Transverse colon (tissue), 4 donors: ENCODE results near the gene PIK3R5. TPM values are rescaled to one million over a fixed set of nuclear protein-coding genes. Genes with fewer than 3 reads are reported as not detected.

ENCODE experiments used
- DNase-seq: peaks from one replicate; pipeline ENCODE4 v3.0.0-alpha.2; 2019
- H3K27ac ChIP-seq, 4 donors: fragments of 200-600 bp; sonication (generic); 2 replicates each; pipeline ENCODE4 v1.5.1; 2016 to 2018; ENCODE audit warnings: inconsistent platforms in 4 of 4
- H3K27me3 ChIP-seq: fragments of 200-600 bp; sonication (generic); 2 replicates; pipeline ENCODE4 v1.5.1; 2017; ENCODE audit warnings: inconsistent platforms
- H3K36me3 ChIP-seq, 4 donors: fragments of 200-600 bp; sonication (generic); 2 replicates each; pipeline ENCODE4 v1.5.1; 2017 to 2019; ENCODE audit warnings: inconsistent platforms in 4 of 4
- H3K4me1 ChIP-seq, 4 donors: fragments of 200-600 bp; sonication (generic); 2 replicates each; pipeline ENCODE4 v1.5.1; 2017 to 2020; ENCODE audit warnings: inconsistent platforms in 4 of 4
- H3K4me3 ChIP-seq, 4 donors: fragments of 200-600 bp; sonication (generic); 1 replicate in 1 of 4; 2 replicates in 3 of 4; pipeline versions ENCODE4 v1.5.1 to v1.6.1; 2017 to 2019; ENCODE audit warnings: inconsistent platforms in 4 of 4
- H3K9me3 ChIP-seq, 2 donors: fragments of 200-600 bp; sonication (generic); 2 replicates each; pipeline ENCODE4 v1.5.1; 2017 to 2019; ENCODE audit warnings: inconsistent platforms in 2 of 2
- EP300 ChIP-seq: sonication (generic); formaldehyde crosslinking; IDR thresholded peaks from one replicate; pipeline ENCODE4 v1.6.1; 2017; ENCODE audit warnings: antibody characterized with exemption, low read depth
- POLR2A ChIP-seq: fragments of 450-650 bp; IDR thresholded peaks from one replicate; pipeline ENCODE4 v1.6.1; 2016; ENCODE audit warnings: antibody characterized with exemption, mild to moderate bottlenecking, moderate library complexity
- POLR2AphosphoS5 ChIP-seq, 3 donors: sonication (generic); formaldehyde crosslinking; IDR thresholded peaks; one replicate each; pipeline ENCODE4 v1.6.1; 2016; ENCODE audit warnings: antibody characterized with exemption in 3 of 3
- whole genome bisulfite sequencing, 2 donors: methylation state at CpG; one replicate each; pipeline ENCODE4 v1.1.5; 2018; ENCODE audit warnings: low coverage in 1 of 2; 5-methylcytosine and 5-hydroxymethylcytosine counted together
- in situ Hi-C, 4 donors: fragments of 200-750 bp; cut with MboI; loops; one replicate each; pipeline versions ENCODE4 v1.15.0 to v1.15.1; 2017; ENCODE audit warnings: low sequenced_read_pairs in 3 of 4, low pct_ligation_motif_present in 1 of 4, low pct_unique_long_range_greater_than_20kb in 1 of 4
- intact Hi-C: fragments of 100-400 bp; cut with DNase I; formaldehyde crosslinking; loops from one replicate; pipeline ENCODE4 v1.15.1; 2023; ENCODE audit warnings: low total_unique reads
- total RNA-seq, 4 donors: library from RNA; depleted of rRNA; stranded (reverse); fragments of >200 nt; gene quantifications; one replicate each; pipeline ENCODE4 v1.1.0, GENCODE V29; 2016
- TF ChIP-seq, protein P1 (sequence below), 5 experiments: fragments of 200-600 bp in 3 of 5; fragments of 450-650 bp in 2 of 5; sonication (generic) in 3 of 5; IDR thresholded peaks; 1 replicate in 2 of 5; 2 replicates in 3 of 5; pipeline ENCODE4 v1.5.1; 2016 to 2017; ENCODE audit warnings: antibody characterized with exemption in 5 of 5, inconsistent platforms in 3 of 5, mild to moderate bottlenecking in 2 of 5, moderate library complexity in 1 of 5

The PIK3R5 gene
- total RNA-seq, 4 donors from 2014 or later, result 0.40 to 16.1 (median 10.4) TPM

DNA sequence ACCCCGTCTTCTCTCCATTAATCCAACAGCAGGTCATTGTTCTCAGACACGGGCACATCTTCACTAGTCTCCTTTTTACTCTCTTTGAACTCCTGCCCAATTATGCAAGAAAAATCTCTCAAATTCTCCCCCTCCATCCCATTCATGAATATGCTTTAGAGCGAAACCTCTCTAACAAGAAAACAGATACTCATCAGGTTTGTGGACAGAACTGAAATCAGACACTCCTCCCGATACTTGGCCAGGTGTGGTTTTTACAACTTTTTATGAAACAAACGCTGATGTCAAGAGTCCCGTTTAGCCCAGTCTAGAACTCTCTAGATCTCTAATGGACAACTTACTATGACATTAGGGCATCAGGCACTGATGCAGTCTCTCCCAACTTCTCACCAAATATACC, 40.9 kb downstream of the PIK3R5 start:
- intact Hi-C loops, result no loop called here
- in situ Hi-C loops, result no loop called here
- TF ChIP-seq, protein P1, sequence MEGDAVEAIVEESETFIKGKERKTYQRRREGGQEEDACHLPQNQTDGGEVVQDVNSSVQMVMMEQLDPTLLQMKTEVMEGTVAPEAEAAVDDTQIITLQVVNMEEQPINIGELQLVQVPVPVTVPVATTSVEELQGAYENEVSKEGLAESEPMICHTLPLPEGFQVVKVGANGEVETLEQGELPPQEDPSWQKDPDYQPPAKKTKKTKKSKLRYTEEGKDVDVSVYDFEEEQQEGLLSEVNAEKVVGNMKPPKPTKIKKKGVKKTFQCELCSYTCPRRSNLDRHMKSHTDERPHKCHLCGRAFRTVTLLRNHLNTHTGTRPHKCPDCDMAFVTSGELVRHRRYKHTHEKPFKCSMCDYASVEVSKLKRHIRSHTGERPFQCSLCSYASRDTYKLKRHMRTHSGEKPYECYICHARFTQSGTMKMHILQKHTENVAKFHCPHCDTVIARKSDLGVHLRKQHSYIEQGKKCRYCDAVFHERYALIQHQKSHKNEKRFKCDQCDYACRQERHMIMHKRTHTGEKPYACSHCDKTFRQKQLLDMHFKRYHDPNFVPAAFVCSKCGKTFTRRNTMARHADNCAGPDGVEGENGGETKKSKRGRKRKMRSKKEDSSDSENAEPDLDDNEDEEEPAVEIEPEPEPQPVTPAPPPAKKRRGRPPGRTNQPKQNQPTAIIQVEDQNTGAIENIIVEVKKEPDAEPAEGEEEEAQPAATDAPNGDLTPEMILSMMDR (IDR thresholded peaks at IDR 0.05), result no peak
- no peak for TF ChIP-seq EP300
- TF ChIP-seq POLR2A, result no peak
- TF ChIP-seq POLR2AphosphoS5 (IDR thresholded peaks at IDR 0.05), result no peak
- Histone ChIP-seq H3K27ac (no peak overlapping the region), H3K36me3 (no peaks in the 10 kb centered on the region), H3K9me3 (peaks cover 17 to 18% of the 10 kb centered on the region in 2 donors), H3K4me1 (no peaks in the 10 kb centered on the region), H3K27me3 (no peaks in the 10 kb centered on the region), H3K4me3 (no peak overlapping the region)
- WGBS, 2 donors, result 70 to 76% methylated on average over 3 to 6 of the region's 6 CpGs
- DNase-seq, result no peak

DNA sequence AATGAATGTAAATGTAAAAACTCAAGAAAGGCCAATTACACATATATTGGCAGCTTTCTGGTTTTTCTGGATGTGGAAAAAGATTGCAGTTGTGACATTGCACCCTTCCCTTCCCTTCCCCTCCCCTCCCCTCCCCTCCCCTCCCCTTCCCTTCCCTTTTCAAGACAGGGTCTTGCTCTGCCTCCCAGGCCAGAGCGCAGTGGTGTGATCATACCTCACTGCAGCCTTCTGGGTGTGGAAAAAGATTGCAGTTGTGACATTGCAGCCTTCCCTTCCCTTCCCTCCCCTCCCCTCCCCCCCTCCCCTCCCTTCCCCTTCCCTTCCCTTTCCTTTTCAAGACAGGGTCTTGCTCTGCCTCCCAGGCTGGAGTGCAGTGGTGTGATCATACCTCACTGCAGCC, 41.7 kb downstream of the PIK3R5 start:
- in situ Hi-C loops (no loop called here), intact Hi-C loops (no loop called here)
- TF ChIP-seq POLR2AphosphoS5 (IDR thresholded peaks at IDR 0.05) (no peak), POLR2A (no peak), EP300 (no peak)
- TF ChIP-seq, protein P1 (IDR thresholded peaks at IDR 0.05), result no peak
- DNase-seq, result no peak
- H3K36me3 ChIP-seq, result no peaks in the 10 kb centered on the region
- H3K9me3 ChIP-seq, result peaks cover 11 to 15% of the 10 kb centered on the region in 2 donors
- H3K4me1 ChIP-seq, result no peaks in the 10 kb centered on the region
- H3K27me3 ChIP-seq, result no peaks in the 10 kb centered on the region
- H3K4me3 ChIP-seq, result no peak overlapping the region
- 100% methylated on average over 1 of the region's 1 CpG; no CpG with 5 or more reads in 1 of the 2 donors for WGBS, 2 donors
- peak overlapping the region in 1 of 4 donors; percentile 45 for H3K27ac ChIP-seq

DNA sequence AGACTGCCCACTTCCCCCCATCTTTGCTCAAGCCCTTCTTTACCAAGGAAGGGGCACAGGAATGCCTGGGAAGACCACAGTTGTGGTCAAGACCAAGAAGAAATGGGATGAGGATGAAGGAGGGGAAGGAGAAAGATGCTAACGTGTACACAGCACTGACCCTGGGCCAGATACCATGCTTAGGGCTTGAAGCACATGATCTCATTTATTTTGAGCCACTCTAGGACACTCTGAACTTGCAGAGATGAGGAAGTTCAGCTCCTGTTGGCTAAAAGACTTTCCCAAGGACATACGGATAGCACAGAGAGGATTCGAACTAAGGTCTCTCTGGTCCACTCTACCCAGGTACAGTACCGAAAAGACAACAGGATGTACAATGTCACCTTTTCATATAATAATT, 42.6 kb downstream of the PIK3R5 start:
- Histone ChIP-seq H3K36me3 (no peaks in the 10 kb centered on the region), H3K9me3 (peaks cover 7 to 8% of the 10 kb centered on the region in 2 donors), H3K4me3 (no peak overlapping the region), H3K4me1 (no peaks in the 10 kb centered on the region), H3K27me3 (no peaks in the 10 kb centered on the region), H3K27ac (peak overlapping the region in 2 of 4 donors; percentile 57 to 58)
- WGBS, 2 donors, result 88 to 90% methylated on average over 3 to 4 of the region's 4 CpGs
- DNase-seq, result no peak
- in situ Hi-C loops, result no loop called here
- TF ChIP-seq EP300, result no peak
- no peak for TF ChIP-seq POLR2AphosphoS5 (IDR thresholded peaks at IDR 0.05)
- TF ChIP-seq, protein P1 (IDR thresholded peaks at IDR 0.05), result no peak
- no peak for TF ChIP-seq POLR2A
- intact Hi-C loops, result no loop called here

DNA sequence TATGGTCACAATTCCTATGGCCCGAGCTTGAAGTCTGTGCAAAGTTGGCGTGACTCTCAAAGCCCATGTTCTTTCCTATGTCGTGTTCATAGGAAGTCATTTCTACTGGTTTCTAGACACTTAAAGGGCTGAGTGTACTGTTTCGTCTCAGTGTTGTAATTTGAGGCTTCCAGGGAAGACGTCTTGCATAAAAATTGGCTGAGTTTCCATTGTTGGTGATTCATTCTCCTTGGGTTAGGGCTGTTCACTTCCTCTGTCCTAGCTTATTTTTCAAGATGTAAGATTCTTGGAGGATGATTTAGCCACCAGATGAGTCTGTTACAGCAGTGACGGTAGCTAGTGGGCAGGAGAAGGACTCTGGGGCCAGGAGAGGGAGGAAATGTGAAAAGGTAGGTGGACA, 43.1 kb downstream of the PIK3R5 start:
- Histone ChIP-seq H3K27me3 (no peaks in the 10 kb centered on the region), H3K9me3 (peaks cover 2 to 8% of the 10 kb centered on the region in 2 donors), H3K27ac (peak overlapping the region in 2 of 4 donors; percentile 57 to 58), H3K4me3 (no peak overlapping the region), H3K36me3 (no peaks in the 10 kb centered on the region), H3K4me1 (no peaks in the 10 kb centered on the region)
- intact Hi-C loops (no loop called here), in situ Hi-C loops (no loop called here)
- WGBS, 2 donors, result 71 to 80% methylated on average over 1 to 6 of the region's 6 CpGs
- DNase-seq, result no peak
- TF ChIP-seq POLR2AphosphoS5 (IDR thresholded peaks at IDR 0.05), result peak in 1 of 3 donors; percentile 20
- no peak for TF ChIP-seq EP300

DNA sequence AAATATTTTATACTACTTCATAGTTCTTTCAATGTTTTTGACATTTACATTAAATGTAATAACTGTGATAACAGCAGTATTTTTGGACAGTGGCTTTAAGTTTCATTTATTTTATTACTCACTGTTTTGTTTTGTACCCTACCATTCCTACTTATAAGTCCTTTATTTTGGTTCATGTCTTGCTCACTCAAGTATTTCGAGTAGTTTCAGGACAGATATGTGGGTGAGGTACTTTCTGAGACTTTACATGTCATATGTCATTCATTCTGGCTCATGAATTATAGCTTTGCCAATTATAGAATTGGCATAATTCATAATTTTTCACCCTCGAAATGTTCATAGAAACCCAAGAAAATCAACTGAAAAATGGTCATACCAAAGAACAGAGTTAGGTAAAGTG, 44.4 kb downstream of the PIK3R5 start:
- in situ Hi-C loops, result no loop called here
- 43 to 65% methylated on average over 2 of the region's 2 CpGs for WGBS, 2 donors
- Histone ChIP-seq H3K4me3 (no peak overlapping the region), H3K27ac (no peak overlapping the region), H3K4me1 (no peaks in the 10 kb centered on the region), H3K27me3 (no peaks in the 10 kb centered on the region), H3K9me3 (peaks cover 0 to 8% of the 10 kb centered on the region in 2 donors), H3K36me3 (no peaks in the 10 kb centered on the region)
- no peak for DNase-seq
- TF ChIP-seq POLR2A, result no peak
- TF ChIP-seq EP300, result no peak
- TF ChIP-seq, protein P1 (IDR thresholded peaks at IDR 0.05), result no peak
- TF ChIP-seq POLR2AphosphoS5 (IDR thresholded peaks at IDR 0.05), result no peak
- intact Hi-C loops, result no loop called here
